Measurements from ENCODE around the gene PIEZO1.

The PIEZO1 gene

DNA sequence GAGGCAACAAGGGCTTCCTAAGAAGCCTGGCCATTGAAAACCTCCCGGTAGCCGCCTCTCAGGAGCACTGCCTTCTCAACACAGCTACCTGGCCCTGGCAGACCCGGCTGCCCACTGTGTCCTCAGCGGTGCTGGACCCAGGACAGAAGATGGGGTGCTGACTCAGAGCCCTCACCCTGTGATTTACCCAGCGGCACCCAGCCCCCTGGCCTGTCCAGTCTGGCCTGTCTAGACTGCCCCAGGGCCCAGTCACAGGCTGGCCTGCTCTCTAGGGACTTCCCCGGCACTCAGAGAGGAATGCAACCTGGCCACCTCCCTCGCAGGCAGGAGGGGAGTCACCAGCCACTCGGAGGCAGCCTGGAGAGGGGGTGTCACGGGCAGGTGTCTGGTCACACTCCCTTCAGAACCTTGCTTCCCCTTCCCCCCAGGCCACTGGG lies 20.1 kb downstream of the PIEZO1 start:
- DNase-seq: no peak

DNA sequence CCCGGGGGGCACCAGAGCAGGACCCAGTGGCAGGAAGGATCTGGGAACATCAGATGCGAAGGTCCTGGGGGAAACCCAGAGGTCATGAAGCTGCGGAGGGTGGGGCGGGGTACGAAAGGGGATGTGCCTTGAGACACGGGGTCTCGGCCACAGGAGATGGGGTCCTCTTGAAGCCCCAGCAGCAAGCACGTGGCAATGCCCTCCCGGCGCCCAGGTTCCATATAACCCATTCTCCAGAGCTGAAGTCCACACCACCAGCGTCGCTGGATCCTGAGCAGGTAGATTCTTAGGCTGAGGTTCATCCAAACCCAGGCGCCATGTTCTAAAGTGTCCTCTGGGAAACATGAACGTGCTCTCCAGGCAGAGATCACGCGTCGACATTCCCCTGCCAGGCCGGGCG lies 20.9 kb downstream of the PIEZO1 start:
- DNase-seq: no peak

DNA sequence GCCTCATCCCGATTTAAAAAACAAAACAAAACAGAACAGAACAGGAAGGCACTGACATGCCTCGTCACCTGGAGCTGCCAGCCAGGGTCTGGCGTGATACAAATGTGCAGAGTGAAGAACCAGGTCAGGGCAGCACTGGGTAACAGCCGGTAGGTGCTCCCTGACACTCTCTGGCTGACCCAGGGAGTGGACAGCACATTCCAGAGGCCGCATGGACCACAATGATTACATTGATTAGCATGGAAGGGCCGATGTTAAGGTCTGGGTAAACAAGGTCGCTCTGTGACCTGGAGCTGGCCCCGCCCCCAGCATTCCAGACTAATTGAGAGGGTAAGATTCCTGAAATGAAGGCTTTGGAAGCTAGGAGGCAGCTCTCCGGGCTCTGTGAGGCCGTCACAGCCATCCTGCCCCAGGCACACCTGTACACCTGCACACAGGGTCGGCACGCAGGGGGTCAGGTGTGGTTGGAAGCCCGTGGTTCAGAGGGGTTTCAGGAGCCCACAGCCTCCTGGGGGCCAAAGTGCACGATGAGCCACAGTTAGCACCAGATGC lies 21.4 kb downstream of the PIEZO1 start:
- DNase-seq: no peak

DNA sequence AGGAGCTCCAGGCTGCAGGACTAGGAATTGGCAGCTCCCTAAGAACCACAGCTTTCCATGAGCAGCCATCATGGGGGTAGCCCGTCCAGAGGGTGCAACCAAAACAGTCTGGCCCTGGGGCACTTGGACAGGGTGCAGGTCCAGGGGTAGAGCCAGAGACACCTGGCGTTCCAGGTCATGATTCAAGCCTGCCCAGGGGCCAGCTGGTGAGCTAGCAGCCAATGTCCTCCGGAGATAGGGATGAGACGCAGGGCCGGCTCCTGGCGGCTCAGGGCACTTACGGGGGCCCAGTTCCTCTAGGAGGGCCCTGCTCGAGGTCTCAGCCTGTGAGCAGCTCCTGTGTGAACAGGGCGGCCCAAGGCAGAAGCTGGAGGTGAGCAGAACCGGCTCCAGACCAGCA lies 22.1 kb downstream of the PIEZO1 start:
- no peak for DNase-seq

DNA sequence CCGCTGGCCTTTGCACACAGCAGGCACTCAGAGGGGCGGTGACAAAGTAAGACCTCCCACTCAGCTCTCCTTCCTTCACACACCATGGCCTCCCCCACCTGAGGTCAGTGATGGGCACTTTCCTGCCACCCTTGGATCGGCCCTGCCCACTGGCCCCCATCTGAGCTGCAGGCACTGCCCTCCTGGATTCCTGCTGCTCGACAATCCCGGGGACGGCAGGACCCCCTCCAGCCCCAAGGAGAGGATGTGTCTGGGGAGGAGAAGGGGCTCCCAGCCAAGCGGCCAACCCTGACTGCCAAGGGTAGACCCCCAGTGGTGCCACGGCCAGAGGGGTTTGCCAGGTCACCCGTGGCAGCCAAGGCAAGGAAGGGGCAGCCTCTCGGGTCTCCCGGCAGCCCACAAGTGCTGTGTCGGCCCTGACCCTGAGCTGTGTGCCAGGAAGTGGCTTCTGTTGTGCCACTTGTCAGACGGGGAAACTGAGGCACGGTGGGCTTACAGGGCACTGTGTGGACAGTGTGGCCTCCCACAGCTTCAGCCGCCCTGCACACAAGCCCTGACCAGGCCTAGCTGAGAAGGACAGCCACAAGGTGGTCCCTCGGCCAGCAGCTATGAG lies 22.7 kb downstream of the PIEZO1 start:
- no peak for DNase-seq

DNA sequence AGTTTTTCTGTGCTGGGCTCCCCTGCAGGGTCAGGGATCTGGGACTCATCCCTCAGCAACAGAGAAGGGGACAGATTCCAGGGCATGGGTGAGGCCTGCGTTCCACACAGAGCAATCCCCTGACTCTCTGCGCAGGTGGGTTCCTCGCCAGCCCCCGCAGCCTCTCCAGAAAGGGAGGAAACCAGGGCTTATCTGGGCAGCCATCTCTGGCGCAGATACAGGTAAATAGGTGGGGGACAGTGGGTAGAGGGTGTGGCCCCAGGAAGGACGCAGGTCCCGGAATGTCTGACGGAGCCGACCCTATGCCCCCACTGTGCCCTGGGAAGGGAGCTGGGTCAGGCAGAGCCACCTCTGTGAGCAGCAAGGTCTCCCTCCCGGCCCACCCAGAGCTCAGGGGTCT lies 23.2 kb downstream of the PIEZO1 start:
- DNase-seq: no peak

DNA sequence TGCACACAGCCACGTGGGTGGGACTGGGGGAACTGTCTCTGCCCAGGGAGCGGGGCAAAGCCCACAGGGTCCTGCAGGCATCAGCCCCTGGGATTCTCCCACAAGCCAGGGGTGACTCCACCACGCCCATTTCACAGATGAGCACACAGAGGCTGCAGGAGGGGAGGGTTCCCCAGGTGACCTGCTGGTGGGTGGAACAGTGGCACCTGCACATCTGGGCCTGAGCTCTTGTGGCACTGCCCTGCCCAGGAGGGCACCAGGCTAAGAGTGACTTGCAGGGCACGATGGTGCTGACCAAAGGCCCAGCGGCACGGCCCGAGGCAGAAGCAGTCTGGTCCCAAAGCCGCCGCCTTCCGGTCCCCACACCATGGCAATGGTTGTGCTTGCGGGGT lies 23.9 kb downstream of the PIEZO1 start:
- no peak for DNase-seq

DNA sequence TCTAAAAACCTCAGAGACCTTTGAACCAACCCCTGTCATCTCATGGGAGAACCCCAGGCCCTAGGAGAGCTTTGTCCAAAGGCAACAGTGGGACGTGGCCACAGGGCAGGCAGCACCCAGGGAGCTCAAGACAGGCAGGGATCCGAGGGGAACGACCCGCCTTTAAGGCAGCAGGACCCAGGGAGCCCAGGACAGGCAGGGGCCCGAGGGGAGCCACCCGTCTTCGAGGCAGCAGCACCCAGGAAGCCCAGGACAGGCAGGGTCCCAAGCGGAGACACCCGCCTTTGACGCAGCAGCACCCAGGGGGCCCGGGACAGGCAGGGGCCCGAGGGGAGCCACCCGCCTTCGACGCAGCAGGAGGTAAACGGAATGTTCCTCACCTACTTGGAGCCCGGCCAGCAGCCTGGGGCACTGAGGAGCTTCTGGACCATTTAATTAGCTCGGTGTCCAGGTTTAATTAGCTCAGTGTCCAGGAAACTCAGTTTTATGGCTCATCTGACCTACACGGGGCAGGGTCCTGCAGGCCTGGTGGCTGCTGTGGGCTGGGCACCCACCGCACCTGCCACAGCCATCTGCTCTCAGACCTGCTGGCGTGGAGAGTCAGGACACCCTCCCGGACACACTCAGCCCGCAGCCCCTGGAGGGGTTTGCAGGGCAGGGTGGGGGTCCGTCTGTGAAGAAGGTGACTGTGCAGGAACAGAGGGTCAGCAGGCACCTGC lies 24.4 kb downstream of the PIEZO1 start:
- no peak for DNase-seq

DNA sequence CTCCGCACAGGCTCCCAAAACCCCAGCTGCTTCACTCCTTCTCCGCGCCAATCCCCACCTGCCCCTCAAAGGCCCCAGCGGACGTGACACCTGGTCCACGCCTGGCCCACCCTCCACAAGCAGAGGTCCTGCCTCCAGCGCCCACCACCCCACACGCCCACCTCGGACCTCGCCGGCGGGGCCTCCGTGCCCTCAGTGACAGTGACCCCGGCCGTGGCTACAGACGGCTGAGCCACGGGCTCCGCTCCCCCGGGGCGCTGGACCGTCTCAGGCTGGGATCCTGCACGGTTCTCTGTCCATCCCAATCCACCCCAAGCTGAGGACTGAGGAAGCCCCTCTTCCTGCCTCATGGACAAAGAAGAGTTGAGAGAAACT lies 25.1 kb downstream of the PIEZO1 start:
- no peak for DNase-seq

DNA sequence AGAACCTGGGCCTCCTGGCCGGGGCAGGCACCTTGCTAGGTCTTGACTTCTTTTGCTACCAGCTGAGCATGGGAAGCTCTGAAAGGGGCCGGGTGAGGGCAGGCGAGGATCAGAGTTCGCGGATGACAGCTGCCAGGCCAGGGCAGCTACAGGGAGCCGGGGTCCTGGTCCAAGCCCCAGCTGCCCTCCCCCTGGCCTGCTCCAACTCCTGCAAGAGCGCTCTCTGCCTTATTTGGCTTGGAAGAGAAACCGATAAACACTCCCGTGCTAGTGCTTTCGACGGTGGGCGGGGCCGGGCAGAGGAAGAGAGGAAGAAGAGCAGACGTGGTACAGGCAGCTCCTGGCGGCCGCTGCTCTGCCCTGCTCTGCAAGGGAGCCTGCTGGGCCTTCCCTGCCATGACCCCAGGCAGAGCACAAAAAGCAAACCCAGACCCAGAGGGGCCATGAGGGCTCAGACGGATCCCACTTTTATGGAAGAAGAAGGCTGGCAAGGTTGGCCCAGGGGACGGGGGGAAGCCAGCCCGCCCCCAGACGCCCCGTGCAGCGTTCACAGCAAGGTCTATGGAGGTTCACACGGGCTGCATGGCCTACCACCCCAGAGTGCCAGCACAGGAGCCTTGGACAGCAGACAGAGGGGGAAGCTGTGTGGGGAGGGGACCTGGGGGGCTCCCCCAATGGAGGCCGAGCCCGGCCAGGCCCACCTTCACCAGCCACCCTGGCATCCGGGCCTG lies 25.6 kb downstream of the PIEZO1 start:
- no peak for DNase-seq

DNA sequence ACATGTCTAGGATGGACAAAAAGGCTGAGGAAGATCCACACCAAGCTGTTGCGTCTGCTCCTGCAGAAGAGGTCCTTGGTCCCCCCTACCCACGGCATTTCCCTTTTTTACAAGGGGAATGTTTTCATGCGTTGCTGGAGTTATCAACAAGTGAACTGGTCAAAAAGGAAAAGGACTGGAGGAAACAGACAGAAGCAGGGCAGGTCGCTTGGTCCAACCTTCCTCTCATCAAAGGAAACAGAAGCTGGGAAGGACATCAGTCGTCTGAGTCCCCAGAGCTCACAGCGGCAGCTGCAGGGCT lies 26.1 kb downstream of the PIEZO1 start:
- no peak for DNase-seq

DNA sequence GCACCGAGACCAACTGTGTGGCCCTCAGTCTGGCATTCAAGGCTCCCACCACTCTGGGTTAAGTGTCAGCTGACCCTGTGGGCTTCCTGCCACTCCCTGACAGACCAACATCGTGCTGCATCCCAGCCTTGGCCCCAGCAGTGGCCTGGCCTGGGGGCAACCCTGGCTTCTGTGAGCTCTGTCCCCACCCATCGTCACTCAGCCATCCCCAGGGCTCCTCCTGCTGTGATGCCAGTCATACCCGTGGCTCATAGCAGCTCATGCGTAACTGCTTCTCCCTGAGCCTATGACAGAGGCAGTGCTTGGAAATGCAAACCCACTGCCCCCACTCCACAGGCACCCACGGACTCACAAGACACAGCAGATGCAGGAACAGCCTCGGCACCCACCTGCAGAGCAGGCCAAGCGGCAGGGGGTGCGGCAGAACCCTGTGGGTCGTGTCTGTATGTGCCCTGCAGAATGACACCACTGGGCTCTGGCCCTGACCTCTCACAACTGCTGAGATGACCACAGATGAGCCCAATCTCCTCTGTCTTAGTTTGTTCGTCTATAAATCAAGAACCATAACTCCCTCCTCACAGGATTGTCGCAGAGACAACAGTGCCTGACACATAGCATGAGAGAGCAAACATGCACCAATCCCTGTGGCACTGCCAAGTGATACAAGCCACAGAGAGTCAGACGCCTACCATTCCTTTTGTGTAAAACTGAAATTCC lies 26.6 kb downstream of the PIEZO1 start:
- DNase-seq: no peak

DNA sequence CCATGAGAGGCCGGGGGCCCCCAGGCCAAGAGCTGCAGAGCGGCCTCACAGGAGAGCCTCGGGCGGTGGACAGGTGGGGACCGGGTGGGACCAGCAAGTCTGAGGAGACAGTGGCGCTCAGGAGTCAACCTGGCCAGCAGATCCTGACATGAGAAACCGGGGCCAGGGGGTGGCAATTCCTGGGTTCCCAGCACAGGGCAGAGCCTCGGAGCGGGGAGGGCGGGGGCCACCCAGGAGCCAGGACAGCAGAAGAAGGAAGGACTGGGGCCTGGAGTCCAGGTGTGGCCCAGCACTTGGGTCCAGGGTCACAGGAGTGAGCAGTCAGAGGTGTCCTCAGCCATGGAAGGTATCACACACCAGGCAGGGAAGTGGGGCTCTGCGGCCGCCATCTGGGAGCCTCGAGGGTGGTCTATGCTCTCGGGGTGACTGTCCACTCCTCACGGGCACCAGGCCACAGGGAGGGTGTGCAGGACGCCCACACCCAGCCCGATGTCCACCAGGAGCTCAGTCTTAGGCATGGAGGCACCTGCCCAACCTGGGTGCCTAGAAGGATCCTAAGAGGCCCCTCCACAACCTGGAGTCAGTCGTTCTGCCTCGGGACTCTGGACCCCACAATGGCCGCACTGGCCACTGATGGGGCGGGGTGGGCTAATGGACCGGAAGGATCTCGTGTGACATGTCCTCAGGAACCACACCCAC lies 29.1 kb downstream of the PIEZO1 start:
- no peak for DNase-seq

DNA sequence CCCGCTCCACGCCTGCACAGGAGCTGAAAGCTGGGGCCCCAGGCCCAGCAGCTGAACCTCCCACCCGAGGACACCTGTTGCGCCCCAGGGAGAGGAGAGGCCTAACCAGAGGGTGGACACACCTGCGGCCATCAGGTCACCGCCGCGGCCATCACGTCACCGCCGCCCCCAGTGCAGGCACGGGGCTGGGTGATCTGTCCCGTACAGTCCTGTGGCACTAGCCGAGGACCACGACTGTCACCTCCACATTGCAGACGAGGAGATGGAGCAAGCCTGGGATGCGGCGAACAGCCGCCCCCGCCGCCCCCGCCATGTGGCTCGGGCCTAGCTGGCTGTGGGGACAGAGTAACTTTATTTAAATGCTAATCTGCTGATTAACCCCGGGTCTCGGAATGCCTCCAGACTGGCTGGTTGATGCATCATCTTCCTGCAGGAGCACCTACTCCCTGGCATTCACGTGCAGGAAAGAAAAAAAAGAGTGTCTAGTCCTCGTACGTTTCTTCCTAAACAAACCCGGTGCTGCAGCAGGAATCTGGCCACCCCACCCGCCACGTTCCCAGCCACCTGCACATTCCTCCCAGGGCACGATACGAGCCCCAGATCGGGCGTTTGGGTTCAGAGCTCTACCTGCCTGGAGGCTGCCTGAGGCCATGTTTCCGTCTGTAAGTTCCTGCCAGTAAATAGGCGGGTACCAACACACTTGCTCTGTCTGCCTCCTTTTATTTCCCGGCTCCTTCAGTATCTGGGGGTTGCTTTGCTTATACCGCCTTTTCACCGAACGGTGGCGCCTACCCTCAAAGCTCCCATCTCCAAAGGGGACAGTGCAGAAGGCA lies 29.9 kb downstream of the PIEZO1 start:
- DNase-seq: no peak

DNA sequence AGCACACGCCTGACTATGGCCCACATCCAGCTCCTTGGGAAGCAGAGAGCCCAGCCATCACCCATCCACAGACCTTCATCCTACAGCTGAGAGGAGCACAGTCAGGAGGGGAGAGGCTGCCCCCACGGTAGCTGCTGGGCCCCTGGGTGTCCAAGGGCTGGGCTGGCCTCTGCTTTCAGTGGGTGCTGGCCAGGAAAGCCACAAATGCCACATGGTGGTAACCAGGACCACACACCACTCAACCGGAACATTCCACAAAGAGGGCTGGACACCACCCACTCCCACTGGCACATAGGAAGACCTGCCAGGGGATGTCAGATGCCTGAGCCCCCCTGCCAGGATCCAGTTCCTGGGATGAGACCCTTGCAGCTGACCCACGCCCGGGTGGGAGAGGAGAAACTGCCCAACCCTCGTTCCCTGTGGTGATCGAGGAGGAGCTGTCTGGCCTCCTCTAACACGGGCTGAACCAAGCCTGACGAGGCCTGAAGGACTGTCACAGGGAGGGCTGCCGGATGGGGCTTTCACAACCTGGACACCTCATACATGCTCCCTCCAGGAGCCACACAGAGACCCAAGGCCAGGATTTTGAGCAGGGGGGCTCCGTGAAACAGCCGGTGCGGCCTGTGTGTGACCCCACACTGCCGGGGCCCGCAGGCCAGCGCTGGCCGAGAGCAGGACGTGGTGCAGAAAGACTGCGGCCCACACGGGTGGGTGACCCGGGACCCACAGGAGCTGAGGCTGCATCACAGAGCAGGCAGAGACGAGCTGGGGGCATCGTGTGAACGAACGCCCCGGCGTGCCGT lies 30.7 kb downstream of the PIEZO1 start:
- DNase-seq: no peak

DNA sequence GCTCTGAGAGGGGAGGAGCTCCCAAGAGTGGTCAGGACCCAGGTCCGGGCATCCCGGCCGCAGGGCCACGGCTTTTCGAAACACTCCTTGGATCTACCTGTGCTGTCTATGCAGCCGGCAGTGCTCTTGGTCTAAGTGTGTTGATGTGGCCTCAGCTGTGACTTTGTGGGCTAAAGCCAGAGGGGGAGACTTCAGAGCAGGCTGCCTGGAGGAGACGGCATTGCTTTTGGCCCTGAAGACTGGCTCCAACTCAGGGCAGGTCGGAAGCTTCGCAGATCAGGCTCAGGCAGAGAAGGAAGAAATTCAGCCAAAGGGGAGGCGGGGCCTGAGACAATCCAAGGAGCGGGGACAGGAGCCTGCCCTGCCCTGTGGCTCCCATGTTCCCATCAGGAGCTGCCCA lies 31.4 kb downstream of the PIEZO1 start:
- no peak for DNase-seq

DNA sequence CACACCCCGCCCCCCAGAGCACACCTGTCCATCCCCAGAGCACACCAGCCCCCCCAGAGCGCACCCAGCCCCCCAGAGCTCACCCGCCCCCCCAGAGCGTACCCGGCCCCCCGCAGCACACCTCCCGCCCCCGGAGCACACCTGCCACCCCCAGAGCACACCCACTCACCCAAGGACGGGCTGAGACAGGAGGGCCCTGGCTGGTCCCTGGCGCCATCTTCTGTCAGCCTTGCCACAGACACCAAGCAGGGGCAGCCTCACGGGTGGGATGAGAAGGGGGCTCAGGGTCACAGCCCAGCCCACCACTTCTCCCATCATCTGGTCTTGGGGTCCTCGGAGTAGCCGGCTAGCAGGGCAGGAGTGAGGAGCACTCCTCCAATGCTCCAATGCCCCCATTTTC lies 31.8 kb downstream of the PIEZO1 start:
- no peak for DNase-seq

DNA sequence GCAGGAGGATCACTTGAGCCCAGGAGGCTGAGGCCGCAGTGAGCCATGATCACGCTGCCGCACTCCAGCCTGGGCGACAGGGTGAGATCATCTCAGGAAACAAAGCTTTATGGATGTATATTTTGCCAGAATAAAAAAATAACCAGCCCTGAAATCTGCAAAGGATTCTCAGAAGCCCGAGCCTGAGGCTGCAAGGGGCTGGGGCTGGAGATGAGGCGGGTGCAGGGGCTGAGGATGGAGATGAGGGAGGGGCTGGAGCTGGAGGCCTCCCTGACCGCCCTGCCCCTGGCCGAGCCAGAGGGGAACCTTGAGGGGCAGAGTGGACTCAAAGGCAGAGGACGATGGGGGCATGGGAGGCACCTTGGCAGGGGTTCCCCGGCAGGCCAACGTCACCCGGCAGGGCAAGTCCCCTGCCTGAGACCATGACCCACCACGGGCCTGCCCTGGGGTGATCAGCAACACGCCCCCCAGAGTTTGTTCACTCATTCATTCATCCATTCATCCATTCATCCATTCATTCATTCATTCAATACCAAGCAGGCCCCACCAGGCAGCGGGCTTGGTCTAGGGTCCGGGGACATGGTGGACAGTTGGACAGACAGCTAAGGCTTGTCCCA lies 32.5 kb downstream of the PIEZO1 start:
- no peak for DNase-seq

DNA sequence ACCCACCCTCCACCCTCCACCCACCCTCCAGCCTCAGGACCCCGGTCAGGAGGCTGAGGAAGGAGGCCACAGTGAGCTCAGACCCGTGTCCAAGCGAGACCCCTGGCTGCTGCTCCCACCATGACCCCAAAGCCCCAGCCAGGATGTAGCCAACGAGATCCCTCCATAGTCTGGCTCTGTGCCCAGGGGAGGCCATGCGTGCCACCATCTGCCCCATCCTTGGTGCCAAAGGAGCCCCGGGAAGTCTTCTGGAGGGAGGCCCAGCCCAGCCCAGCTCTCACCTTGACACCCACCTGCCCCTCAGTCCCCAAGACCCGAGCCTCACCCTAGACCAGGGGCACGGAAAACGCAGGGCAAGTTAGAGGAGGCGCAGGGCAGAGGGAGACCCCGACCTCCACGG lies 34.2 kb downstream of the PIEZO1 start:
- no peak for DNase-seq

DNA sequence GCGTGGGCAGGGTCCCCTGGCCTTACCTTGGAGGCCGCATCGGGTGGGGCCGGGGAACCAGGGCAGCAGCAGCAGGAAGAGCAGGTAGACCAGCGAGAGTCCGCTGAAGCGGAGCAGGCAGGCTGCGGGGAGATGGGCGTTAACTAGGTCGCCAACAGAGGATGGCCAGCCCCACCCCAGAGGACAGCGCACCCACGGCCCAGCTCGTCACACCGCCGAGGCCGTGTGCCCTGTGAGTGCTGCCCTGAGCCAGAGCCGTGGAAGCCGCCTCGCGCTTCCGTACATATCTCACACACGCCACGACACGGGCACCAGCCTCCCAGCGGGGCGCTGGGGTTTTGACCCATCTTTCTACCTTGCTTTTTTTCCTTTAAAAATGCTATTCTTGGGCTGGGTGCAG lies 35.7 kb downstream of the PIEZO1 start:
- DNase-seq: no peak

DNA sequence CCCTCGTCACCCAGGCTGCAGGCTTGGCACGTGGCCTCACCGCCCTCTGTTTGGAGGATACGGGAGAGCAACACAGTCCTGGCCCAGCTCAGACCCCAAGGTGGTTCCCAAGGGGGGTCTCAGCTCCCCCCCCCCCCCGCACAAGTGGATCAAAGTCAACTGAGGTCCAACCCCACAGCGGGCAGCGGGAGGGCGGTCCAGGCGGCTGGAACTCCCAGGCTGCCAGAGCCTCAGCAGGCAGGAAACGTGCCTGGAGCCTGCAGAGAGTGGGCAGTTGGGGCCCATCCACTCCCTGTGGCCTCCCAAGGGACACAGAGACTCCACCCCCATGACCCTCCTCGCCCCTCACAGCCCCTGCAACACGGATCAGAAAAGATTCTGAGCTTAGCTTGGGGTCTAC lies 36.7 kb downstream of the PIEZO1 start:
- no peak for DNase-seq

Measured in T1000 (cell line).